Activated gamma-delta T cell treated with anti-CD3 and anti-CD28 coated beads, Interleukin-2, amount 50 U/mL, for 16 hours (primary cell): Measurements from ENCODE around the gene GHRH.
A peak's percentile ranks its signal among the peaks of the same experiment; 100 is the strongest.

ENCODE experiments used
- DNase-seq: peaks from one replicate; pipeline ENCODE4 v3.0.0-alpha.2; 2020; ENCODE audit warnings: low read depth

The GHRH gene

GRCh38 chr20:37290158-37290810 lies 28.7 kb upstream of the GHRH start:
- no peak for DNase-seq

- DNase-seq = no peak
Observed at GRCh38 chr20:37288091-37288490, 26.5 kb upstream of the GHRH start.

- DNase-seq = no peak
Observed at GRCh38 chr20:37285664-37286374, 24.2 kb upstream of the GHRH start.

GRCh38 chr20:37284691-37285161 lies 23.1 kb upstream of the GHRH start:
- no peak for DNase-seq

GRCh38 chr20:37283530-37284195 lies 22.0 kb upstream of the GHRH start:
- no peak for DNase-seq

- DNase-seq = no peak
Observed at GRCh38 chr20:37282556-37282955, 20.9 kb upstream of the GHRH start.

GRCh38 chr20:37280403-37280802 lies 18.8 kb upstream of the GHRH start:
- no peak for DNase-seq

- no peak for DNase-seq
Observed at GRCh38 chr20:37279820-37280219, 18.2 kb upstream of the GHRH start.

- no peak for DNase-seq
Observed at GRCh38 chr20:37278966-37279590, 17.5 kb upstream of the GHRH start.

- DNase-seq = no peak
Observed at GRCh38 chr20:37277253-37277593, 15.6 kb upstream of the GHRH start.

- no peak for DNase-seq
Observed at GRCh38 chr20:37276494-37277252, 15.1 kb upstream of the GHRH start.

GRCh38 chr20:37274851-37275524 lies 13.4 kb upstream of the GHRH start:
- no peak for DNase-seq

GRCh38 chr20:37273988-37274387 lies 12.4 kb upstream of the GHRH start:
- DNase-seq = no peak

- no peak for DNase-seq
Observed at GRCh38 chr20:37271421-37271768, 9.8 kb upstream of the GHRH start.

- no peak for DNase-seq
Observed at GRCh38 chr20:37270576-37271420, 9.2 kb upstream of the GHRH start.

GRCh38 chr20:37267667-37268313 lies 6.2 kb upstream of the GHRH start:
- no peak for DNase-seq

GRCh38 chr20:37266940-37267666 lies 5.5 kb upstream of the GHRH start:
- DNase-seq = no peak

- DNase-seq = peak; percentile 5
Observed at GRCh38 chr20:37265152-37265551, 3.5 kb upstream of the GHRH start.

GRCh38 chr20:37263686-37264085 lies 2.1 kb upstream of the GHRH start:
- DNase-seq = no peak
